Mucosa of stomach (tissue), 1 donor: Measurements from ENCODE around the gene KIF3C.
"Not testable (repeated sequence)": the region's sequence is repeated elsewhere in the genome, so short reads cannot be mapped to it uniquely, and the experiment has no call there.

ENCODE experiments used
- H3K27me3 ChIP-seq: one replicate; pipeline ENCODE4 v1.7.0; 2013; ENCODE audit warnings: mild to moderate bottlenecking, low read length; ENCODE audit not compliant: control insufficient read depth, insufficient read depth
- H3K36me3 ChIP-seq: one replicate; pipeline ENCODE4 v1.7.0; 2013; ENCODE audit warnings: low read length; ENCODE audit not compliant: control insufficient read depth, insufficient read depth
- H3K4me1 ChIP-seq: one replicate; pipeline ENCODE4 v1.7.0; 2013; ENCODE audit warnings: mild to moderate bottlenecking, low read length; ENCODE audit not compliant: control insufficient read depth, insufficient read depth
- H3K4me3 ChIP-seq: one replicate; pipeline ENCODE4 v1.7.0; 2013; ENCODE audit warnings: low read length
- H3K9ac ChIP-seq: one replicate; pipeline ENCODE4 v1.7.0; 2013; ENCODE audit warnings: mild to moderate bottlenecking, low read length, moderate library complexity
- H3K9me3 ChIP-seq: one replicate; pipeline ENCODE4 v1.7.0; 2013; ENCODE audit warnings: mild to moderate bottlenecking, low read length, moderate library complexity; ENCODE audit not compliant: control insufficient read depth
- donor health status: Pancreatic carcinoma.

The KIF3C gene

DNA sequence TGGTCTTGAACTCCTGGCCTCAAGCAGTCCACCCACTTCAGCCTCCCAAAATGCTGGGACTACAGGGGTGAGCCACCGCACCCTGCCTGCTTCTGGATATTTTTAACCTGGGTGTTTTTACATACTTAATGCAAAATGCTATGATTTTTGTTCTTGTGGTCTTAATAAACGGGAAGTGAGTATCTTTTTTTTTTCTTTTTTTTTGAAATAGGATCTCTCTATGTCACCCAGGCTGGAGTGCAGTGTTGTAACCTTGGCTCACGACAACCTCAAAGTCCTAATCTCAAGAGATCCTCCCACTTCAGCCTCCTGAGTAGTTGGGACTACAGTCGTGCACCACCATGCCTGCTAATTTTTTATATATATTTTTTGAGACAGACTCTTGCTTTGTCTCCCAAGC, 84.8 kb downstream of the KIF3C start:
- no peaks in the 10 kb centered on the region for H3K9me3 ChIP-seq
- no peaks in the 10 kb centered on the region for H3K27me3 ChIP-seq
- no peaks in the 10 kb centered on the region for H3K36me3 ChIP-seq
- no peak overlapping the region for H3K9ac ChIP-seq
- H3K4me3 ChIP-seq = no peak overlapping the region
- no peaks in the 10 kb centered on the region for H3K4me1 ChIP-seq

DNA sequence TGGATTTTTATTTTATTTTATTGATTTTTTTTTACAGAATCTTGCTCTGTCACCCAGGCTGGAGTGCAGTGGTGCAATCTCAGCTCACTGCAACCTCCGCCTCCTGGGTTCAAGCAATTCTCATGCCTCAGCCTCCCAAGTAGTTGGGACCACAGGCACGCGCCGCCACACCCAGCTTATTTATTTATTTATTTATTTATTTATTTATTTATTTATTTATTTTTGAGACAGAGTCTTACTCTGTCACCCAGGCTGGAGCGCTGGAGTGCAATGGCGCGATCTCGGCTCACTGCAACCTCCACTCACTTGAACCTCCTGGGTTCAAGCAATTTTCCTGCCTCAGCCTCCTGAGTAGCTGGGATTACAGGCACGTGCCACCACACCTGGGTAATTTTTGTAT, 86.0 kb downstream of the KIF3C start:
- H3K4me3 ChIP-seq, H3K4me1 ChIP-seq: not testable (repeated sequence)

DNA sequence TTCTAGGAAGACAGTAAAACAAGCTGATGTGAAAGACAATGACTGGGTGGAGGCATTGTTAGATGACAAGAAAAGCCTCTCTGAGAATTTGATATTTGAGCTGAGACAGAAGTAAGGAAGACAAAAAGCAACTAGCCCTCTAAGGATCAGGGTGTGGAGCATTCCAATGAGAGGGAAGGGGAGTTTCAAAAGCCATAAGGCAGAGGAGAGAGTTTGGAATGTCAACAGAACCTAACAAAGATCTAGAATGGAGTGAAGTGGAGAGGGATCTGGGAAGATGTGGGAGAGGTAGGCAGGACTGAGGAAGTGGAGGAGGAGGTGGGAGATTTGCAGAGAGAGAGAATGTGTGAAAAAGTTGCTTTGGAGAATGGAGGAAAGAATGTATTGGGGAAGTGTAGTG, 86.7 kb downstream of the KIF3C start:
- Histone ChIP-seq H3K4me1 (no peaks in the 10 kb centered on the region), H3K27me3 (no peaks in the 10 kb centered on the region), H3K36me3 (no peaks in the 10 kb centered on the region), H3K9ac (no peak overlapping the region), H3K4me3 (no peak overlapping the region), H3K9me3 (no peaks in the 10 kb centered on the region)

More for the DNA sequence above, 86.0 kb downstream of the KIF3C start:
- H3K9ac ChIP-seq, H3K36me3 ChIP-seq, H3K27me3 ChIP-seq, H3K9me3 ChIP-seq: not testable (repeated sequence)

DNA sequence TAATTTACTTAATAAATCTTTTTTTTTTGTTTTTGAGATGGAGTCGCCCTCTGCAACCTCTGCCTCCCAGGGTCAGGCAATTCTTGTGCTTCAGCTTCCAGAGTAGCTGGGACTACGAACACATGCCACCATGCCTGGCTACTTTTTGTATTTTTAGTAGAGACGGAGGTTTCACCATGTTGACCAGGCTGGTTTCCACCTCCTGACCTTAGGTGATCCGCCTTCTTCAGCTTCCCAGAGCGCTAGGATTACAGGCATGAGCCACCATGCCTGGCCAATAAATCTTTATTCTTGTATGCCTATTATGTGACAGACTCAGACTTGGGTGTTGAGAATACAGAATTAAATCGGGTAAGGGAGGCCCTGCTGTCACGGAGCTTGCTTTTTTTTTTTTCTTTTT, 87.3 kb downstream of the KIF3C start:
- Histone ChIP-seq H3K4me3 (no peak overlapping the region), H3K27me3 (no peaks in the 10 kb centered on the region), H3K9me3 (no peaks in the 10 kb centered on the region), H3K9ac (no peak overlapping the region), H3K36me3 (no peaks in the 10 kb centered on the region), H3K4me1 (no peaks in the 10 kb centered on the region)

DNA sequence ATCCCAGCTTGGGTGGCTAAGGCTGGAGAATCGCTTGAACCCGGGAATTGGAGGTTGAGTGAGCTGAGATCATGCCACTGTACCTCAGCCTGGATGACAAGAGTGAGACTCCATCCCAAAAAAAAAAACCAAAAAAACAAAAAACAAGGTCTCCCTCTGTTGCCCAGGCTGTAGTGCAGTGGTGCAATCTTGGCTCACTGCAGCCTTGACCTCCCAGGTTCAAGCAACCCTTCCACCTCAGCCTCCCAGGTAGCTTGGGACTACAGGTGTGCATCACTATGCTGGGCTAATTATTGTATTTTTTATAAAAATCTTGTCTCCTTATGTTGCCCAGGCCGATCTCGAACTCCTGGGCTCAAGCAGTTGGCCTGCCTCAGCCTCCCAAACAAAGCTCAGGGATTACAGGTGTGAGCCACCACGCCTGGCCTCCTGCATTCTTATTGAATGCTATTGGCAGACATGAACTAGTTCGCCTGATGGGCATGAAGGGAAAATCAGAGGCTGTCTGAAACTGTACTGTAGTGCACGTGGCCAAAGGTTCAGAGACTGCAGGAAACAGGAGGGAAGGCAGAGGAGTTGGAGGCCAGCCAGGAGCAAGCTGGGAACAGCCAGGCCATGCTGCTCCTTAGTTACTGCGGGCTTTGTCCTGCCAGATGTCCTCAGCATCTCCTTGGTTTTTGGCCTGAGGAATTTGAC, 88.0 kb downstream of the KIF3C start:
- H3K36me3 ChIP-seq = no peaks in the 10 kb centered on the region

DNA sequence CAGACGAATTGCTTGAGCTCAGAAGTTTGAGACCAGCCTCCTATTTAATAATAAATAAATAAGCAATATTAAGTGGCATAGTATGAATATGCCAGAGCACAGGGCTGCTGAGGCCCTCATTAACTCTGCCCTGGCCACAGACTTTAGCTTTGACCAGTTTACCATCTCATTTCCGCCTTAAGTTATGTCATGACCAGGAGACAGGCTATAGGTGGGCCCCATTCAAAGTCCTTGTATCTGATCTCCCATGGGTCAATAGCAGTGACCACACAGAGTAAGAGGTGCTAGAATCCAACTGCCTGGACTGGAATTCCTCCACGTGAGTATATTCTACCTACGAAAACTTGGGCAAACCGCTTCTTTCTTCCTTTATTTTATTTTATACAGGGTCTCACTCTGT, 90.6 kb downstream of the KIF3C start:
- H3K4me1 ChIP-seq = no peaks in the 10 kb centered on the region
- H3K4me3 ChIP-seq = no peak overlapping the region
- no peak overlapping the region for H3K9ac ChIP-seq
- no peaks in the 10 kb centered on the region for H3K9me3 ChIP-seq
- no peaks in the 10 kb centered on the region for H3K27me3 ChIP-seq
- no peaks in the 10 kb centered on the region for H3K36me3 ChIP-seq

More for the DNA sequence above, 88.0 kb downstream of the KIF3C start:
- H3K4me1 ChIP-seq = no peaks in the 10 kb centered on the region
- H3K9me3 ChIP-seq = no peaks in the 10 kb centered on the region
- no peaks in the 10 kb centered on the region for H3K27me3 ChIP-seq
- H3K9ac ChIP-seq = no peak overlapping the region
- no peak overlapping the region for H3K4me3 ChIP-seq

DNA sequence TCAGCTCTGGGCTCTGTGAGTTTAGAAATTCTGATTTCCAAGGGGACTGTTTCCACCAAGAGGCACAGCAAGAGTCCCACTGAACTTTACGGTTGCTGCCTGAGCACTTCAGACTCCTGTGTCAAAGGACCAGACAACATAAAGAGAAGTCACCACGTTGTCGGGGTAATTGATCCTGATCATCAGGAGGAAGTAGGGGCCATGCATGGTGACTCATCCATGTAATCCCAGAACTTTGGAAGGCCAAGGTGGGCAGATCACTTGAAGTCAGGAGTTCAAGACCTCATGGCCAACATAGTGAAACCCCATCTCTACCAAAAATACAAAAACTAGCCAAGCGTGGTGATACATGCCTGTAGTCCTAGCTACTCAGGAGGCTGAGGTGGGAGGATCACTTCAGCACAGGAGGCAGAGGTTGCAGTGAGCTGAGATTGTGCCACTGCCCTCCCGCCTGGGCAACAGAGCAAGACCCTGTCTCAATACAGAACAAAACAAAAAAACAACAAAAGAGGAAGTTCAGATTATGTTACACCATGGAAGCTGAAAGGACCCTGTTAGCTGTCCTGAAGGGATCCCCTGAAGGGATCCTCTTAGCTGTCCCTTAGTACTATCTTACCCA, 94.6 kb downstream of the KIF3C start:
- no peak overlapping the region for H3K4me3 ChIP-seq
- no peaks in the 10 kb centered on the region for H3K9me3 ChIP-seq
- no peaks in the 10 kb centered on the region for H3K27me3 ChIP-seq
- no peaks in the 10 kb centered on the region for H3K36me3 ChIP-seq
- H3K4me1 ChIP-seq = no peaks in the 10 kb centered on the region
- H3K9ac ChIP-seq = no peak overlapping the region

DNA sequence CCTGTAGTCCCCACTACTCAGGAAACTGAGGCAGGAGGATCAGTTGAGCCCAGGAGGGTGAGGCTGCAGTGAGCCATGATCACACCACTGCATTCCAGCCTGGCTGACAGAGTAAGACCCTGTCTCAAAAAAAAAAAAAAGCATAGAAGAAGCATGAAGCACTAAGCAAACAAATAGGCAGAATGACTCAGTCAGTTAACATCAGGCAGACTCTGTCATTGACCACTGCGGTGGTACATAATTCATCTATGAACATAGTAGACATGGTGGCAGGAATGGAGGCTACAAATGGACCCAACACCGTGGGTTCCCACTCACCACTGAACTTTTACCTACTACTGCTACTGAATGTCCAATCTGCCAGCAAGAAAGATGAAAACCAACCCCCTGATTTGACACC, 96.4 kb downstream of the KIF3C start:
- Histone ChIP-seq H3K4me3 (no peak overlapping the region), H3K27me3 (no peaks in the 10 kb centered on the region), H3K36me3 (no peaks in the 10 kb centered on the region), H3K9me3 (no peaks in the 10 kb centered on the region), H3K9ac (no peak overlapping the region), H3K4me1 (no peaks in the 10 kb centered on the region)

DNA sequence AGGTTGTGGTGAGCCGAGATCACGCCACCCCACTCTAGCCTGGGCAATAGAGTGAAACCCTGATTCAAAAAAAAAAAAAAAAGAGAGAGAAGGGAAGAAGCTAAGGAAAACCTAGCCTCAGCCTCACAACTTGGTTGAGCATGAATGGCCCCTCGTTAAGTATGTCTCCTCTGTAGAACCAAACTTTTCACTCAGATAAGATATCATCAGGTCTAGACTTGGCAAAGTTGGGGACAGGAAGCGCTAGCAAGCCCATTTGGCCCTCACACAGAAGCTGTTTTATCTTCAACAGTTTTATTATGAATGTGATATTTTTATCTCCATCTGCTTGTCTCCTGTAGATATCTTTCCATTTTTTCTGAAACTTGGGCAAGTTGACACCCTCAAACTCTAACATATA, 100.5 kb downstream of the KIF3C start:
- H3K9me3 ChIP-seq = no peaks in the 10 kb centered on the region
- H3K27me3 ChIP-seq = no peaks in the 10 kb centered on the region
- peaks cover 4% of the 10 kb centered on the region for H3K4me1 ChIP-seq
- H3K36me3 ChIP-seq = no peaks in the 10 kb centered on the region
- no peak overlapping the region for H3K4me3 ChIP-seq
- H3K9ac ChIP-seq = no peak overlapping the region

DNA sequence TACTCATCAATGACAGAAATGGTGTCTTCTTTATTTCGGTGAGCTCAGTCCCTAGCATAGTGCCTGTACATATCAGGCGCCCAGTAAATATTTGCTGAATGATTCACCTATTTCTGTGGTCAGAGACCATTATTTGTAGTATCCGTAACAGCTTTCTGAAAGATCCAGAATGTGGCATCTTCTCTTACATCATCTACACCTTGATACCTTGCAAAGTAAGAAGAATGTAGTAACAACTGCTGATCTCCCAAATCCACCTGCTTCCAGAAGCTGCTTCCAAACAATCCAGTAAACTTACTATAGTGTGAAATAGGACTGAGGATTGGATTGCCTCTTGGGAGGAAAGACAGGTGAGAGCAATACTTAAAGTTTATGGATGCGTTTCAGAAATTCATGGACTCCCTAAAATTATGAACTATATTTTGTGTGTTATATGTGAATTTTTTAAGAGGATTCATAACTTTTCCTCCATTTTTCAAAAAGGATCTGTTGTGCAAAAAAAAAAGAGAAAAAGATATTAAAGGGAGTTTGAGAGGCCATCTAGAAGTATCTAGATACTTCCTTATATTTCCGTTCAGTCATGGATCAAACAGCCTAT, 103.1 kb downstream of the KIF3C start:
- peaks cover 4% of the 10 kb centered on the region for H3K4me1 ChIP-seq
- H3K36me3 ChIP-seq = no peaks in the 10 kb centered on the region
- no peaks in the 10 kb centered on the region for H3K27me3 ChIP-seq
- no peaks in the 10 kb centered on the region for H3K9me3 ChIP-seq
- H3K9ac ChIP-seq = peak overlapping the region; percentile 59
- peak overlapping the region; percentile 29 for H3K4me3 ChIP-seq

DNA sequence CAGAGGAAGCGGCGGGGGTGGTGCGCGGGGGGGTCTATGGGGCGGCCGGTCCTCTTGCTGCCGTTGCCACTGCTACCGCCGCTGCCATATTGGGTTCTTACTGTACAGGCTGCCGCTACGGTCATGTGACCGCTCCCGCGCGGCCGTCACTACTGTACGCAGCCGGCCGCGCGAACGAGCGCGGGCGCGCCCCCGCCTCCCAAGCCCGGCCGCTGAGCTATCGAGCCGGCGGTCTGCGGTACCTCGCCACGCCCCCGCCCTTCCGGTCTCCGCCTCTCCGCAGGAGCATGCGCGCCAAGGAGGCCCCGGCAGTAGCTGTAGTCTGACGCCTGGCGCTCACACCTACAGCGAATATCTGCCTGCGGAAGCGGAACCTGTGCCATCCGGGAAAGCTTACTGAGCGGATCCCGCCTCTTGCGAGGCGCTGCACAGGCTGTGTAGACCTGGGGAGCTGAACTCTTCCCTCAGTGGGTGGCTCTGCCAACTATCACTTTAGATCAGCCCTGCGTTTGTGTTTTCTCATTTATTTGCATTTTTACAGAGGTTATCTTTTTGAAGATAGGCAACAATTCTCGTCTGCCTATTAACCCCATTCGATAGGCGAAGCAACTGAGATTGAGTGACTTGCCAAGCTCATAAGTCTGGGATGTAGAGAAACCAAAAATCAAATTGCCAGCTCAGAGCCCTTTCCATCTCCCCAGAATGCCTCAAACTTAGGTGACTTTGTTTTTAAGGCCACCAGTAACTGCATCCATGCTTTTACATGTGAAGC, 103.8 kb downstream of the KIF3C start, which contains the start of gene ASXL2:
TSS of gene ASXL2 (minus strand) at position 127 of the 772 bp plus-strand sequence. CDS start 265 bp downstream, outside the sequence.
- Histone ChIP-seq H3K9me3 (no peaks in the 10 kb centered on the region), H3K27me3 (no peaks in the 10 kb centered on the region), H3K4me3 (peak within 1 kb of the TSS; percentile 44), H3K4me1 (peaks cover 4% of the 10 kb centered on the region), H3K9ac (peak within 1 kb of the TSS; percentile 95), H3K36me3 (no peaks in the 10 kb centered on the region)
